Measurements from ENCODE around the gene EIF3CL. TPM values are rescaled to one million over a fixed set of nuclear protein-coding genes. Genes with fewer than 3 reads are reported as not detected.
A peak's percentile ranks its signal among the peaks of the same experiment; 100 is the strongest.
"Not testable (repeated sequence)": the region's sequence is repeated elsewhere in the genome, so short reads cannot be mapped to it uniquely, and the experiment has no call there.

The EIF3CL gene, protein sequence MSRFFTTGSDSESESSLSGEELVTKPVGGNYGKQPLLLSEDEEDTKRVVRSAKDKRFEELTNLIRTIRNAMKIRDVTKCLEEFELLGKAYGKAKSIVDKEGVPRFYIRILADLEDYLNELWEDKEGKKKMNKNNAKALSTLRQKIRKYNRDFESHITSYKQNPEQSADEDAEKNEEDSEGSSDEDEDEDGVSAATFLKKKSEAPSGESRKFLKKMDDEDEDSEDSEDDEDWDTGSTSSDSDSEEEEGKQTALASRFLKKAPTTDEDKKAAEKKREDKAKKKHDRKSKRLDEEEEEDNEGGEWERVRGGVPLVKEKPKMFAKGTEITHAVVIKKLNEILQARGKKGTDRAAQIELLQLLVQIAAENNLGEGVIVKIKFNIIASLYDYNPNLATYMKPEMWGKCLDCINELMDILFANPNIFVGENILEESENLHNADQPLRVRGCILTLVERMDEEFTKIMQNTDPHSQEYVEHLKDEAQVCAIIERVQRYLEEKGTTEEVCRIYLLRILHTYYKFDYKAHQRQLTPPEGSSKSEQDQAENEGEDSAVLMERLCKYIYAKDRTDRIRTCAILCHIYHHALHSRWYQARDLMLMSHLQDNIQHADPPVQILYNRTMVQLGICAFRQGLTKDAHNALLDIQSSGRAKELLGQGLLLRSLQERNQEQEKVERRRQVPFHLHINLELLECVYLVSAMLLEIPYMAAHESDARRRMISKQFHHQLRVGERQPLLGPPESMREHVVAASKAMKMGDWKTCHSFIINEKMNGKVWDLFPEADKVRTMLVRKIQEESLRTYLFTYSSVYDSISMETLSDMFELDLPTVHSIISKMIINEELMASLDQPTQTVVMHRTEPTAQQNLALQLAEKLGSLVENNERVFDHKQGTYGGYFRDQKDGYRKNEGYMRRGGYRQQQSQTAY
- total RNA-seq: 100 to 1,000 TPM in 1 of 2 donors, 10 to 100 TPM in 1; 72.4 to 107 TPM

DNA sequence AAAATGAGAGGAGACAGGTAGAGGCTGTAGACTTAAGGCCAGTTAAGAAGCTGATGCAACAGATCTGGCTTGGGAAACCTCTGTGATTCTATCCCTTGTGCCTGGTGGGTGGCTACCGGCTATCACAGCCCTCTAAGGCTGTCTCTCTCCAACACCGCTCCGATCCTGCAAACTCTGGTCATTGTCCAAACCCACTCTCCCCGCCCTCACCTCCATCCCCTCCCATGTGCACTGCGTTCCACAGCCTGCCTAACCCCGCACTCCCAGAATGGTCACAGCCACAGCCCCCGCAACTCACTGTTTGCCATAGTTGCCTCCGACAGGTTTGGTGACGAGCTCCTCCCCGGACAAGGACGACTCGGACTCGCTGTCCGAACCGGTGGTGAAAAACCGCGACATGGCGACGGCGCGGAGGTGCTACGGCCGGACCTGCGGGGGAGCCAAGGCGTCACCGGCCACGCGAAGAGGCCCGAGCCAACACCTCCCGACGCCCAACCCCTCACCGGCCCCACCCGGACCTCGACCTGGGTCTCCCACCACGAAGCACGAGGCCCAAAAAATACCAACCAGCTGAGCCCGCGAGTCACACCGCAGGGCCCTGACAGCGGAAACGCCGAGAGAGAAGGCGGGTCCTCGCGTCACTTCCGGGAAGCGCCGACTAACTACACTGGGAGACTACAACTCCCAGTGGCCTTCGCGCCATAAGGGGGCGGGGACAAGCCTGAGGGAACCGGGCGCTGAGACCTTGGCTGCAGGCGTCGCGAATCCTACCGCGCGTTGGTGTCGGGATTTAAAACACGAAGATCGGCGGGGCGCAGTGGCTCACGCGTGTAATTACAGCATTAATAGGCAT, at the start of gene EIF3CL:
Gene EIF3CL (minus strand): TSS at position 622 of the 853 bp plus-strand sequence. CDS start 223 bp downstream, at position 399.
- not testable (repeated sequence) for H3K27me3 ChIP-seq (replicated peaks; ENCODE audit: insufficient read depth); H3K4me1 ChIP-seq (ENCODE audit: control insufficient read depth in 1 of 2, low read depth in 2 of 2); H3K9me3 ChIP-seq; H3K27ac ChIP-seq; H3K36me3 ChIP-seq; DNase-seq (ENCODE audit: low spot score)
- ATAC-seq (ENCODE audit: insufficient number of reproducible peaks, low FRiP score, low read depth): peak; percentile 92
- peak within 1 kb of the TSS; percentile 50 for H3K4me3 ChIP-seq

DNA sequence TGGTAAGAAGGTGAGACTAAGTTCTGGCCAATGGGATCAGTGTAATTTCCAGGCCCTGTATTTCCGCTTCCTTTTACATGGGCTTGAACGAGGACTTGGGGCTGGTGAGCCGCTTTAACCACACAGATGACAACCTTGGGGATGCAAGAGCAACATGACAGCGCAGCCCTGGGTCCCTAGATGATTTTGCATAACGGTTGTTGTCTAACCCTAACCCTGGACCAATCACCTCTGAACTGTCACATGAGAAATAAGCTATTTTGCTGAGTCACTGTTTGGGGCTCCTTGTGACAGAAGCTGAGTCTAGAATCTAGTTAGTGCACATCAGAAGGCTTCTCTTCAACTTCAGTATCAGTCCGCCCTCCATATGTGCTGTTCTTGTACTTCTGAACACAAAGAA, 43.4 kb upstream of the EIF3CL start:
- H3K27ac ChIP-seq; H3K9me3 ChIP-seq; H3K36me3 ChIP-seq; H3K4me3 ChIP-seq; ATAC-seq (ENCODE audit: insufficient number of reproducible peaks, low FRiP score, low read depth); H3K27me3 ChIP-seq (replicated peaks; ENCODE audit: insufficient read depth); H3K4me1 ChIP-seq (ENCODE audit: control insufficient read depth in 1 of 2, low read depth in 2 of 2); DNase-seq (ENCODE audit: low spot score): not testable (repeated sequence)

DNA sequence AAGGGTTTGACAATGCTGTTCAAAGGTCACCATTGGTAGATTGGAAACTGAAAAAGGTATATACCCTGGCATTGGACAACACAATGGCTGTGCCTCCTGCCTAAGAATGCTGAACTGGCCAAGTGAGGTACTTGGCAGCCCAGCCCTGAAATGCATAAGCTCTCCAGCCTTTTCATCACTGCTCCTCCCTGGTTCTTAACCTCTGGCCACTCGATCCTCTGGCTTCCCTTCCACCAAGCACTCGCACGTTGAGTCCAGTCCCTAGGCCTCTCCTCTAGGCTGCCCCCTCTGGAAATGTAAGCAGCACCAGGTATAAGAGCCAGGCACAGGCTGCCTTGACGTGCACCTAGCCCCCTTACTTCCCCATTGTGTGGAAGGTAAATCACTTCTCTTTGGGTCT, 42.7 kb upstream of the EIF3CL start:
- not testable (repeated sequence) for H3K27me3 ChIP-seq (replicated peaks; ENCODE audit: insufficient read depth); DNase-seq (ENCODE audit: low spot score); ATAC-seq (ENCODE audit: insufficient number of reproducible peaks, low FRiP score, low read depth); H3K4me1 ChIP-seq (ENCODE audit: control insufficient read depth in 1 of 2, low read depth in 2 of 2); H3K9me3 ChIP-seq; H3K4me3 ChIP-seq; H3K36me3 ChIP-seq; H3K27ac ChIP-seq

DNA sequence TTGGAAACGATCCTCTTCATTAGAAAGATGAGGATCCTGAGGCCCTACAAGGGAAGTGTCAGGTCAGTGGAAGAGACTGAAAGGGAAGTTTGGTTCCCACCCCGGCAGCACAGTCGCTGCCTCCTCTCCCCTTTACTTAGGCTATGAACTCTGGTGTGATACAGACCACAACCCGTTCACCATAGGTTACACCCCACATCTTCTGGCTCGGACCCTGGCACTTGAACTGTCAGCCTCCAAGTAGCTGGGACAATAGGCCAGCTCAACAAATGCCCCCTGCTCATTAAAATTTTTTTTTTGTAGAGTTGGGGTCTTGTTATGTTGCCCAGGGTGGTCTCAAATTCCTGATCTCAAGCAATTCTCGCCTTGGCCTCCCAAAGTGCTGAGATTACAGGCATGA, 40.3 kb upstream of the EIF3CL start:
- H3K27ac ChIP-seq; H3K36me3 ChIP-seq; H3K4me3 ChIP-seq; H3K4me1 ChIP-seq (ENCODE audit: control insufficient read depth in 1 of 2, low read depth in 2 of 2); H3K27me3 ChIP-seq (replicated peaks; ENCODE audit: insufficient read depth); ATAC-seq (ENCODE audit: insufficient number of reproducible peaks, low FRiP score, low read depth); H3K9me3 ChIP-seq; DNase-seq (ENCODE audit: low spot score): not testable (repeated sequence)

DNA sequence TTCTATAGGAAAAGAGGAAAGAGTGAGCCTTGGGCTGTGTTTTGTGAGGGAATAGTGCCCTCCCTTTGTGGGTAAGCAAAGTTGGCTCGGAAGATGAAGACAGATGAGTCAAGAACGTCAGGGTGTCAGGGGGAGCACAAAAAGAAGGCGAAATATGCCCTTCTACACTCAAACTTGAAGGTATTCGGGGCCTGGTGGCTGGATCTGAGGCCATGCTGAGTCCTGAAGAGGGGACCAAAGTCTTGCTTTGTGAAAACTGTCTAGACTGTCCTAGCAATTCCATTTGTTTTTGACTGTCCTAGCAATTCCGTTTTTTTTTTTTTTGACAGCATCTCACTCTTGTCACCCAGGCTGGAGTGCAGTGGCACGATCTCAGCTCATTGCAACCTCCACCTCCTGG, 35.3 kb upstream of the EIF3CL start:
- H3K36me3 ChIP-seq; H3K9me3 ChIP-seq; H3K4me3 ChIP-seq; ATAC-seq (ENCODE audit: insufficient number of reproducible peaks, low FRiP score, low read depth); H3K4me1 ChIP-seq (ENCODE audit: control insufficient read depth in 1 of 2, low read depth in 2 of 2); DNase-seq (ENCODE audit: low spot score); H3K27ac ChIP-seq; H3K27me3 ChIP-seq (replicated peaks; ENCODE audit: insufficient read depth): not testable (repeated sequence)

DNA sequence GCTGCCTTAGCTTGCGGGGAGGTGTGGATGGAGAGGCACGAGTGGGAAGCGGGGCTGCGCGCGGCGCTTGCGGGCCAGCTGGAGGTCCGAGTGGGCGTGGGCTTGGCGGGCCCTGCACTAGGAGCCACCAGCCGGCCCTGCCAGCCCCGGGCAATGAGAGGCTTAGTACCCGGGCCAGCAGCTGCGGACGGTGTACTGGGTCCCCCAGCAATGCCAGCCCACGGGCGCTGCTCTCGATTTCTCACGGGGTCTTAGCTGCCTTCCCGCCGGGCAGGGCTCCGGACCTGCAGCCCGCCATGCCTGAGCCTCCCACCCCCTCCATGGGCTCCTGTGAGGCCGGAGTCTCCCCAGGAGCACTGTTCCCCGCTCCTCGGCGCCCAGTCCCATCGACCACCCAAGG, 31.7 kb upstream of the EIF3CL start:
- H3K27ac ChIP-seq; H3K9me3 ChIP-seq; H3K4me3 ChIP-seq; H3K4me1 ChIP-seq (ENCODE audit: control insufficient read depth in 1 of 2, low read depth in 2 of 2); H3K27me3 ChIP-seq (replicated peaks; ENCODE audit: insufficient read depth); H3K36me3 ChIP-seq; DNase-seq (ENCODE audit: low spot score); ATAC-seq (ENCODE audit: insufficient number of reproducible peaks, low FRiP score, low read depth): not testable (repeated sequence)

DNA sequence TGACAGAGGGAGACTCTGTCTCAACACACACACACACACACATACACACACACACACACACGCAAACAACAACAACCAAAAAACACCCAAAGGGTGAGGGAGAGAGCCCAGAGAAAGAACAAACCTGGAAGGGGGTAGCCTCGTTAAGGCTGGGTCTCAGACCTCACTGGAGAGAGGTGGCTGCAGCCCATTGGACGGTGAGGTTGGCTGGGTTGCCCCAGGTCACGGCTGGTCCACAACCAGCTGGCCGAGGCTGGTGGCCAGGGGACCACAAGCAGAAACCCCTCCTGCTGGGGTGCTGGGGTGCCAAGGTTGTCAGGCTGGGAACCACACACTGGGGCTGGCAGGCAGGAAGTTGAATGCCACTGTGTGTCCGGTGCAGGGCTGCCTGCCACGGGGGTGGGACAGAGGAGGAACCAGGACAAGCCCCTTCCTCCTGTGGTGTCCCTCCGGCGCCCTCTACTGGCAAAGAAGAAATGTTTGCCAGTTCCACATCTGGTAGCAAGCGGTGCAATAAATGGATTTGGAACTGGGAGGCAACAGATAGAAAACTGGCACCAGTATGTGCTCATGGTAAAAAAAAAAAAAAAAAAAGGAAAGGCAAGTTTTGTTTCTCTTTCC, 22.5 kb upstream of the EIF3CL start:
- H3K4me1 ChIP-seq (ENCODE audit: control insufficient read depth in 1 of 2, low read depth in 2 of 2); H3K4me3 ChIP-seq; H3K27me3 ChIP-seq (replicated peaks; ENCODE audit: insufficient read depth); H3K36me3 ChIP-seq; DNase-seq (ENCODE audit: low spot score); H3K9me3 ChIP-seq; H3K27ac ChIP-seq: not testable (repeated sequence)
- ATAC-seq (ENCODE audit: insufficient number of reproducible peaks, low FRiP score, low read depth): peak; percentile 75

DNA sequence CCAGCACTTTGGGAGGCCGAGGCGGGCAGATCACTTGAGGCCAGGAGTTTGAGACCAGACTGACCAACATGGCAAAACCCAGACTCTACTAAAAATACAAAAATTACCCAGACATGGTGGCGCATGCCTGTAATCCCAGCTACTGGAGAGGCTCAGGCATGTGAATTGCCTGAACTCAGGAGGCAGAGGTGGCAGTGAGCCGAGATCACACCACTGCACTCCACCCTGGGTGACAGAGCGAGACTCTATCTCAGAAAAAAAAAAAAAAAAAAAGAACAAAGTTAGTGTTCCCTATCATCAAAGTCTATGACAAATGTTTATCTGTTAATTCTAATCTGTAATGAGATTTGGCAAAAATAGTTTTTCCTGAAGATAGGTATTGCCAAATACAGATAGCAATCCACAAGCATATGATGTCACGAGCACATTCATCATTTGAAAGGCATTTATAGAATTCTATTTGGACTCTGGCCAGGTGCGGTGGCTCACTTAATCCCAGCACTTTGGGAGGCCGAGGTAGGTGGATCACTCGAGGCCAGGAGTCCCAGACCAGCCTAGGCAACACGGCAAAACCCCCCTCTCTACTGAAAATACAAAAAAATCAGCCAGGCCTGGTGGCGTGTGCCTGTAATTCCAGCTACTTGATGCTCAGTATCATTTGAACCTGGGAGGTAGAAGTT, 17.6 kb upstream of the EIF3CL start:
- H3K9me3 ChIP-seq; H3K4me3 ChIP-seq; H3K27me3 ChIP-seq (replicated peaks; ENCODE audit: insufficient read depth); H3K36me3 ChIP-seq; H3K27ac ChIP-seq; DNase-seq (ENCODE audit: low spot score); H3K4me1 ChIP-seq (ENCODE audit: control insufficient read depth in 1 of 2, low read depth in 2 of 2): not testable (repeated sequence)
- ATAC-seq (ENCODE audit: insufficient number of reproducible peaks, low FRiP score, low read depth): peak; percentile 21

DNA sequence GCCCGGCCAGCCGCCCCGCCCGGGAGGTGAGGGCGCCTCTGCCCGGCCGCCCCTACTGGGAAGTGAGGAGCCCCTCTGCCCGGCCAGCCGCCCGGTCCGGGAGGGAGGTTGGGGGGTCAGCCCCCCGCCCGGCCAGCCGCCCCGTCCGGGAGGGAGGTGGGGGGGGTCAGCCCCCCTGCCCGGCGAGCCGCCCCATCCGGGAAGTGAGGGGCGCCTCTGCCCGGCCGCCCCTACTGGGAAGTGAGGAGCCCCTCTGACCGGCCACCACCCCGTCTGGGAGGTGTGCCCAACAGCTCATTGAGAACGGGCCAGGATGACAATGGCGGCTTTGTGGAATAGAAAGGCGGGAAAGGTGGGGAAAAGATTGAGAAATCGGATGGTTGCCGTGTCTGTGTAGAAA, 13.4 kb upstream of the EIF3CL start:
- not testable (repeated sequence) for ATAC-seq (ENCODE audit: insufficient number of reproducible peaks, low FRiP score, low read depth); H3K27ac ChIP-seq; H3K27me3 ChIP-seq (replicated peaks; ENCODE audit: insufficient read depth); H3K36me3 ChIP-seq; H3K4me3 ChIP-seq; DNase-seq (ENCODE audit: low spot score); H3K4me1 ChIP-seq (ENCODE audit: control insufficient read depth in 1 of 2, low read depth in 2 of 2); H3K9me3 ChIP-seq

DNA sequence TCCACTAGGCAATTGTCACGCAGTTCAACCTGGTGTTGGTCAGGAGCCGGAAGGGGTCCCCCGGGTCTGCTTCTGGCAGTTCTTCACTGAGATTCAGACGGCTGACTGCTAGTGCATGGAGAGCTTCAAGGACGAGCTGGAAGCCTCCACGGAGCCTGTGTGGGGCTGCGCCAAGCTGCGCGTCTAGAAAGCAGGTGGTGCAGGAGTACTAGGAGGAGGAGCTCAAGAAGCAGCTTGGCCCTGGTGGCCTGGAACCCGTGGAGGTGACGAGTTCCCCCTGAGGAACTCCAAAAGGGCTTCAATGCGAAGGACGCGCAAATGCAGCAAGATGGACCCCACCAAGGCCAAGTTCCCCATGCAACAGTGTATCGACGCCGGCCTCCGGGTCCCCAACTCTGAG, 10.9 kb upstream of the EIF3CL start:
- not testable (repeated sequence) for H3K9me3 ChIP-seq; H3K4me1 ChIP-seq (ENCODE audit: control insufficient read depth in 1 of 2, low read depth in 2 of 2); DNase-seq (ENCODE audit: low spot score); H3K36me3 ChIP-seq; H3K27ac ChIP-seq; H3K27me3 ChIP-seq (replicated peaks; ENCODE audit: insufficient read depth); H3K4me3 ChIP-seq; ATAC-seq (ENCODE audit: insufficient number of reproducible peaks, low FRiP score, low read depth)

DNA sequence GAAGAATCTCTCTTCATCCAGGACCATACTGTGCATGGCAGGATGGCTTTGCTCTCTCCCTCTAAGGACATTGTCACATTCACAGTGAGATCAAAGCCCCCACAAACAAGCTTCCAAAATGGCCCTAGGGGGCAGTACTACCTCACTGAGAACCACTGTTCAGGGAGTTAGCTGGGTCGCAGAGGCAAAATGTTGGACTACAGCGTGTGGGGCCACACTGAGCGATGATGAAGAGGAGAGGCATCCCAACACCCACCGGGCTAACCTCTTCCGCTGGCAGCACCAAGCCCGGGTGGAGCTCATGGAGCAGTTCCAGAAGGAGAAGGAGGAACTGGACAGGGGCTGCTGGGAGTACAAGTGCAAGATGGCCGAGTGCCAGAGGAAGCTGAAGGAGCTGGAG, 9.9 kb upstream of the EIF3CL start:
- H3K4me3 ChIP-seq; H3K9me3 ChIP-seq; ATAC-seq (ENCODE audit: insufficient number of reproducible peaks, low FRiP score, low read depth); H3K36me3 ChIP-seq; DNase-seq (ENCODE audit: low spot score); H3K27me3 ChIP-seq (replicated peaks; ENCODE audit: insufficient read depth); H3K27ac ChIP-seq; H3K4me1 ChIP-seq (ENCODE audit: control insufficient read depth in 1 of 2, low read depth in 2 of 2): not testable (repeated sequence)
